Breast epithelium (tissue), 3 donors: ENCODE results near the gene FUCA2.

Experiments used
- CTCF ChIP-seq, 3 donors: fragments of 450-650 bp; IDR thresholded peaks; one replicate each; pipeline ENCODE4 v1.5.1; 2016 to 2017; ENCODE audit warnings: antibody characterized with exemption in 3 of 3, mild to moderate bottlenecking in 3 of 3, moderate library complexity in 3 of 3
- POLR2A ChIP-seq: fragments of 450-650 bp; IDR thresholded peaks from one replicate; pipeline ENCODE4 v1.6.1; 2016; ENCODE audit warnings: antibody characterized with exemption, mild to moderate bottlenecking, moderate library complexity
- POLR2AphosphoS5 ChIP-seq, 3 donors: sonication (generic); formaldehyde crosslinking; IDR thresholded peaks; one replicate each; pipeline ENCODE4 v1.6.1; 2017; ENCODE audit warnings: antibody characterized with exemption in 3 of 3

DNA sequence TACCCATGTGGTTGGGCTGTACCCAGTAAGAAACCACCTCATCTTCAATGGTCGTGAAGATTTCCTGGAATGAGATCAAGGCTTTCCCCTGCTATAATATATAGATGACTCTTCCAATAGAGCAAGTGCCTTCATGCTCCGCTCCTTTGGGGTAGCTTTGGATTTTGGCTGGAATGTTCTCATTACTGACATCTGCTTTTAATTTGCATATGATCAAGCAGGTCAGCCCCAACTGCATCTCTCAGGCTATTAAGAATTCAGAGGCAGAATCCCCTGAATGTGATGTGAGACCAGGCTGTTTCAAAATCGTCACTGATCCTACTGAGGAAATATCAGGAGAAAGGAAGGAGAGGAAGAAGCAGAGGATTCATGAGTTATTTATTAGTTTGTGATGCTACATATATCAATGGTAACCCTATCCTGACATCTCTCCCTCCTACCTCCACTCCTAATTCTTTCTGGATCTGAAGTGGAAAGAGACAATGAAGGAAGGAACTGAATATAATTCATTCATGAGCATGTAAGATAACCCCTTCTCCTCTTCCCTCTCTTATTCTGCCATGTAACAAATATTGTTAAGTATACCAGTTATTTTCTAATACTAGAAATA is 47.6 kb upstream of the FUCA2 start:
- TF ChIP-seq POLR2A (no peak), CTCF (IDR thresholded peaks at IDR 0.05) (no peak), POLR2AphosphoS5 (IDR thresholded peaks at IDR 0.05) (no peak)
